WTC11 (cell line): ENCODE results near the gene CCNA2. TPM values are rescaled to one million over a fixed set of nuclear protein-coding genes. Genes with fewer than 3 reads are reported as not detected.
A peak's percentile ranks its signal among the peaks of the same experiment; 100 is the strongest.

Experiments
- ATAC-seq: fragments of 200-7000 bp; cut with Tn5 transposase; 2 replicates; pipeline ENCODE4 v1.10.0; 2021; ENCODE audit warnings: mild to moderate bottlenecking, moderate library complexity
- Bru-seq: library from RNA; stranded (reverse); fragments of 400-500 nt; gene quantifications from one replicate; lab custom pipeline; 2021; lab: Mats Ljungman, UMichigan
- CTCF ChIA-PET: fragments of 300-600 bp; sonication (Branson Sonifier 250); formaldehyde crosslinking; loops from one replicate; lab custom pipeline; 2021; ENCODE audit warnings: antibody characterized with exemption; lab: Charles Lee
- POLR2A ChIA-PET: fragments of 350-600 bp; sonication (Branson Sonifier 250); formaldehyde crosslinking; loops from one replicate; lab custom pipeline; 2021; ENCODE audit warnings: antibody characterized with exemption; lab: Charles Lee
- DNase-seq: peaks from one replicate; pipeline ENCODE4 v3.0.0; 2021; ENCODE audit warnings: low spot score
- H3K27ac Mint-ChIP-seq: 2 replicates; pipeline ENCODE4 v1.8.0; 2021; ENCODE audit warnings: mixed read lengths
- H3K27me3 Mint-ChIP-seq: 2 replicates; pipeline ENCODE4 v1.8.0; 2021; ENCODE audit warnings: low read depth, mild to moderate bottlenecking, moderate library complexity, mixed read lengths
- H3K36me3 Mint-ChIP-seq: 2 replicates; pipeline ENCODE4 v1.8.0; 2021; ENCODE audit warnings: mixed read lengths
- H3K4me1 Mint-ChIP-seq: 2 replicates; pipeline ENCODE4 v1.8.0; 2022; ENCODE audit warnings: mixed read lengths
- H3K4me3 Mint-ChIP-seq: 2 replicates; pipeline ENCODE4 v1.8.0; 2021; ENCODE audit warnings: mild to moderate bottlenecking, moderate library complexity, mixed read lengths
- H3K9me3 Mint-ChIP-seq: 2 replicates; pipeline ENCODE4 v1.8.0; 2021; ENCODE audit warnings: mixed read lengths
- ATF3 ChIP-seq: sonication (generic); formaldehyde crosslinking; conservative IDR thresholded peaks from 2 replicates; pipeline ENCODE4 v1.8.1; 2022; ENCODE audit warnings: mild to moderate bottlenecking, missing genetic modification reagents
- CDX4 ChIP-seq: fragments of 250-450 bp; sonication (Bioruptor Pico); IDR thresholded peaks from 2 replicates; pipeline ENCODE4 v1.9.0; 2021; ENCODE audit warnings: moderate library complexity, mild to moderate bottlenecking, inconsistent platforms, borderline replicate concordance
- ELF4 ChIP-seq: sonication (generic); formaldehyde crosslinking; IDR thresholded peaks from 2 replicates; pipeline ENCODE4 v1.8.1; 2022; ENCODE audit warnings: low read depth, mild to moderate bottlenecking, moderate library complexity, missing genetic modification reagents
- GRHL2 ChIP-seq: fragments of 250-450 bp; sonication (Bioruptor Pico); IDR thresholded peaks from 2 replicates; pipeline ENCODE4 v1.8.0; 2022; ENCODE audit warnings: mild to moderate bottlenecking, moderate library complexity; ENCODE audit not compliant: insufficient replicate concordance, severe bottlenecking
- GTF2I ChIP-seq: fragments of 250-450 bp; sonication (Bioruptor Pico); conservative IDR thresholded peaks from 2 replicates; pipeline ENCODE4 v1.4.0; 2021; ENCODE audit warnings: mild to moderate bottlenecking
- IRF1 ChIP-seq: sonication (generic); formaldehyde crosslinking; IDR thresholded peaks from 2 replicates; pipeline ENCODE4 v1.8.0; 2023; ENCODE audit warnings: missing genetic modification reagents
- JAZF1 ChIP-seq: fragments of 250-450 bp; sonication (Bioruptor Pico); IDR thresholded peaks from 2 replicates; pipeline ENCODE4 v1.9.0; 2021; ENCODE audit warnings: moderate library complexity, mild to moderate bottlenecking, inconsistent platforms
- JUN ChIP-seq: sonication (generic); formaldehyde crosslinking; IDR thresholded peaks from 2 replicates; pipeline ENCODE4 v1.8.0; 2023; ENCODE audit warnings: mild to moderate bottlenecking, missing genetic modification reagents
- MXD4 ChIP-seq: fragments of 250-450 bp; sonication (Bioruptor Pico); IDR thresholded peaks from 2 replicates; pipeline ENCODE4 v1.8.0; 2021; ENCODE audit warnings: mild to moderate bottlenecking, moderate library complexity, borderline replicate concordance
- NFATC4 ChIP-seq: fragments of 250-450 bp; sonication (Bioruptor Pico); IDR thresholded peaks from 2 replicates; pipeline ENCODE4 v1.9.0; 2021; ENCODE audit warnings: mild to moderate bottlenecking
- NFE2L1 ChIP-seq: sonication (generic); formaldehyde crosslinking; IDR thresholded peaks from 2 replicates; pipeline ENCODE4 v1.8.1; 2023; ENCODE audit warnings: missing genetic modification reagents
- NR3C1 ChIP-seq: sonication (generic); formaldehyde crosslinking; conservative IDR thresholded peaks from 2 replicates; pipeline ENCODE4 v1.8.1; 2023; ENCODE audit warnings: low read depth, mild to moderate bottlenecking, missing genetic modification reagents
- PRDM15 ChIP-seq: sonication (generic); formaldehyde crosslinking; IDR thresholded peaks from 2 replicates; pipeline ENCODE4 v1.8.0; 2022; ENCODE audit warnings: missing genetic modification reagents
- PRRX2 ChIP-seq: fragments of 250-450 bp; sonication (Bioruptor Pico); IDR thresholded peaks from 2 replicates; pipeline ENCODE4 v1.8.0; 2021; ENCODE audit warnings: mild to moderate bottlenecking
- SOX15 ChIP-seq: fragments of 250-450 bp; sonication (Bioruptor Pico); IDR thresholded peaks from 2 replicates; pipeline ENCODE4 v1.9.0; 2021; ENCODE audit warnings: mild to moderate bottlenecking
- TP53 ChIP-seq: sonication (generic); formaldehyde crosslinking; IDR thresholded peaks from 2 replicates; pipeline ENCODE4 v1.8.1; 2023; ENCODE audit warnings: mild to moderate bottlenecking, missing genetic modification reagents
- USF2 ChIP-seq: sonication (generic); formaldehyde crosslinking; IDR thresholded peaks from 2 replicates; pipeline ENCODE4 v1.8.1; 2023; ENCODE audit warnings: mild to moderate bottlenecking, missing genetic modification reagents, moderate library complexity
- ZNF138 ChIP-seq: sonication (generic); formaldehyde crosslinking; conservative IDR thresholded peaks from 2 replicates; pipeline ENCODE4 v1.8.1; 2022; ENCODE audit warnings: mild to moderate bottlenecking, moderate library complexity, missing genetic modification reagents
- ZNF425 ChIP-seq: fragments of 250-450 bp; sonication (Bioruptor Pico); conservative IDR thresholded peaks from 2 replicates; pipeline ENCODE4 v1.9.0; 2021; ENCODE audit warnings: mild to moderate bottlenecking
- ZNF671 ChIP-seq: fragments of 250-450 bp; sonication (Bioruptor Pico); IDR thresholded peaks from 2 replicates; pipeline ENCODE4 v1.8.0; 2021; ENCODE audit warnings: mild to moderate bottlenecking
- long read RNA-seq, 3 experiments: library from RNA in 1 of 3; library from capped mRNA in 1 of 3; library from polyadenylated mRNA in 1 of 3; unstranded in 2 of 3; stranded (forward) in 1 of 3; transcript quantifications; one replicate each; pipeline ENCODE4 v2.0.0, GENCODE V29; 2021
- total RNA-seq: library from RNA; stranded (reverse); gene quantifications from 3 replicates; pipeline ENCODE4 v1.2.3, GENCODE V29; 2021
- TF ChIP-seq, protein P1 (sequence below): sonication (generic); formaldehyde crosslinking; IDR thresholded peaks from 2 replicates; pipeline ENCODE4 v1.8.1; 2023; ENCODE audit warnings: mild to moderate bottlenecking, missing genetic modification reagents
- TF ChIP-seq, protein P2 (sequence below): fragments of 250-450 bp; sonication (Bioruptor Pico); IDR thresholded peaks from 2 replicates; pipeline ENCODE4 v1.8.0; 2021; ENCODE audit warnings: mild to moderate bottlenecking

Gene CCNA2
- total RNA-seq (77.1 to 95.1 TPM (median 81.1 TPM) in 3 replicates), Bru-seq, nascent RNA (percentile 98 among the genes with signal in this experiment)
- long read RNA-seq, experiment 1, transcript CCNA2-201 (8 exons, 2,797 nt), result major isoform, 514 of 578 reads
- long read RNA-seq, experiment 1, partial matches to known transcripts, result 29 of 578 reads
- long read RNA-seq, experiment 1, other reads (novel, unspliced or antisense), result 35 of 578 reads
- long read RNA-seq, experiment 2, transcript CCNA2-201 (8 exons, 2,797 nt), result major isoform, 129 of 187 reads
- long read RNA-seq, experiment 2, partial matches to known transcripts, result 18 of 187 reads
- long read RNA-seq, experiment 2, other reads (novel, unspliced or antisense), result 40 of 187 reads
- long read RNA-seq, experiment 3, transcript CCNA2-201 (8 exons, 2,797 nt), result major isoform, 206 of 217 reads
- long read RNA-seq, experiment 3, partial matches to known transcripts, result 3 of 217 reads
- long read RNA-seq, experiment 3, other reads (novel, unspliced or antisense), result 8 of 217 reads

DNA sequence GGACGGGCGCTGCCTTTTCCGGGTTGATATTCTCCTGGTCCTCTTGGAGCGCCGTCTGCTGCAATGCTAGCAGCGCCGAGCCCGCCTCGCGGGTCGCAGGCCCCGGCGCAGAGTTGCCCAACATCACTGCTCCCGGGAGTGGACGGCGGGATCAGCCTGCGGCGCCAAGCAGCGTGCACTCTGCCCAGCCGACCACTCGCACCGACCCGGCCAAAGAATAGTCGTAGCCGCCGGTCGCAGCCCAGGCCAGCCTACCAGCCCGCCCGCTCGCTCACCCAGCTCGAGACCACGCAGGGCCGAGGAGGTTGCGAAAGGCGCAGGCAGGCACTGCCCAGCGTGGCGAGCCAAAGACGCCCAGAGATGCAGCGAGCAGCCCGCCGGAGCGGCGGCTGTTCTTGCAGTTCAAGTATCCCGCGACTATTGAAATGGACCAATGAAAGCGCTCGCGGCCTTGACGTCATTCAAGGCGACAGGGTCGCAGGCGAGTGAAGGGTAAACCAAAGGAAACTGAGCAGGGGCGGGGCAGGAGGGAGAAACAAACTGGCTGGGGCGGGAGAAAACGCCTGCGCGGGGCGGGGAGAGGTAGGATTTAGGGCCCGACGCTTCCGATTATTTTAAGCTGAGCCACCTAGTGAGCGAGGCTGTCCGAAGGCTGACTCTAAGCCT is at the start of gene CCNA2:
Gene CCNA2, minus strand, starts transcription at position 379 of the 666 bp plus-strand sequence. Its CDS starts 255 bp downstream, at position 124.
- POLR2A ChIA-PET, result interaction anchor here (0.6 to 1.4 kb wide), 4 partner anchors 22 to 1386 kb away, joined by 3 to 5 read pairs (median 4); partner anchors contain the start of genes BBS7 and EXOSC9
- no peaks in the 10 kb centered on the region for H3K9me3 Mint-ChIP-seq
- CTCF ChIA-PET, result interaction anchor here (0.6 kb wide), 1 partner anchor 27 kb away, joined by 3 read pairs; no protein-coding TSS in a partner anchor
- TF ChIP-seq USF2 (CRISPR knock-in tag) (no peak), JUN (peak; percentile 76; the same call in 1 of the 2 replicates), JAZF1 (CRISPR knock-in tag) (no peak), NR3C1 (CRISPR knock-in tag) (no peak), ELF4 (CRISPR knock-in tag) (no peak), SOX15 (CRISPR knock-in tag) (no peak), NFATC4 (CRISPR knock-in tag) (no peak), NFE2L1 (CRISPR knock-in tag) (peak; percentile 32; the same call in 1 of the 2 replicates), PRDM15 (no peak), PRRX2 (CRISPR knock-in tag) (no peak), IRF1 (CRISPR knock-in tag) (no peak; the same call in 1 of the 2 replicates), GRHL2 (CRISPR knock-in tag) (no peak), CDX4 (CRISPR knock-in tag) (no peak), ATF3 (CRISPR knock-in tag) (no peak), ZNF138 (CRISPR knock-in tag) (no peak), TP53 (no peak), ZNF671 (0 out of 2 replicates have a peak, but pooled peaks have one; percentile 49), ZNF425 (CRISPR knock-in tag) (no peak), GTF2I (CRISPR knock-in tag) (no peak), MXD4 (CRISPR knock-in tag) (no peak)
- TF ChIP-seq, protein P1, sequence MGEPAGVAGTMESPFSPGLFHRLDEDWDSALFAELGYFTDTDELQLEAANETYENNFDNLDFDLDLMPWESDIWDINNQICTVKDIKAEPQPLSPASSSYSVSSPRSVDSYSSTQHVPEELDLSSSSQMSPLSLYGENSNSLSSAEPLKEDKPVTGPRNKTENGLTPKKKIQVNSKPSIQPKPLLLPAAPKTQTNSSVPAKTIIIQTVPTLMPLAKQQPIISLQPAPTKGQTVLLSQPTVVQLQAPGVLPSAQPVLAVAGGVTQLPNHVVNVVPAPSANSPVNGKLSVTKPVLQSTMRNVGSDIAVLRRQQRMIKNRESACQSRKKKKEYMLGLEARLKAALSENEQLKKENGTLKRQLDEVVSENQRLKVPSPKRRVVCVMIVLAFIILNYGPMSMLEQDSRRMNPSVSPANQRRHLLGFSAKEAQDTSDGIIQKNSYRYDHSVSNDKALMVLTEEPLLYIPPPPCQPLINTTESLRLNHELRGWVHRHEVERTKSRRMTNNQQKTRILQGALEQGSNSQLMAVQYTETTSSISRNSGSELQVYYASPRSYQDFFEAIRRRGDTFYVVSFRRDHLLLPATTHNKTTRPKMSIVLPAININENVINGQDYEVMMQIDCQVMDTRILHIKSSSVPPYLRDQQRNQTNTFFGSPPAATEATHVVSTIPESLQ (CRISPR knock-in tag), result no peak
- TF ChIP-seq, protein P2, sequence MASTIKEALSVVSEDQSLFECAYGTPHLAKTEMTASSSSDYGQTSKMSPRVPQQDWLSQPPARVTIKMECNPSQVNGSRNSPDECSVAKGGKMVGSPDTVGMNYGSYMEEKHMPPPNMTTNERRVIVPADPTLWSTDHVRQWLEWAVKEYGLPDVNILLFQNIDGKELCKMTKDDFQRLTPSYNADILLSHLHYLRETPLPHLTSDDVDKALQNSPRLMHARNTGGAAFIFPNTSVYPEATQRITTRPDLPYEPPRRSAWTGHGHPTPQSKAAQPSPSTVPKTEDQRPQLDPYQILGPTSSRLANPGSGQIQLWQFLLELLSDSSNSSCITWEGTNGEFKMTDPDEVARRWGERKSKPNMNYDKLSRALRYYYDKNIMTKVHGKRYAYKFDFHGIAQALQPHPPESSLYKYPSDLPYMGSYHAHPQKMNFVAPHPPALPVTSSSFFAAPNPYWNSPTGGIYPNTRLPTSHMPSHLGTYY (CRISPR knock-in tag), result no peak

More for the DNA sequence above, at the start of gene CCNA2:
- peaks cover 9% of the 10 kb centered on the region for H3K4me1 Mint-ChIP-seq
- ATAC-seq (peak; percentile 93), DNase-seq (peak; percentile 98)
- H3K27ac Mint-ChIP-seq, result peak within 1 kb of the TSS; percentile 89
- peaks cover 35% of the 10 kb centered on the region for H3K36me3 Mint-ChIP-seq
- peak within 1 kb of the TSS; percentile 98 for H3K4me3 Mint-ChIP-seq
- H3K27me3 Mint-ChIP-seq, result no peaks in the 10 kb centered on the region; the same call in 1 of the 2 replicates
